ENCODE measurements around the gene CNGB1. TPM values are rescaled to one million over a fixed set of nuclear protein-coding genes. Genes with fewer than 3 reads are reported as not detected.

The CNGB1 gene
- polyA plus RNA-seq, 1 donor from 2014 or later: 20.7 TPM

- no peak overlapping the region for H2AFZ ChIP-seq (ENCODE audit: low read depth, low read length)
- no peaks in the 10 kb centered on the region for H3F3A ChIP-seq (ENCODE audit: insufficient read depth, low read length, poor library complexity, severe bottlenecking)
- no peak overlapping the region for H3K4me2 ChIP-seq (ENCODE audit: low read length)
- no peaks in the 10 kb centered on the region for H3K9me3 ChIP-seq (ENCODE audit: low read length)
- peaks cover 37% of the 10 kb centered on the region for H3K27me3 ChIP-seq (ENCODE audit: insufficient read depth, low read depth, low read length)
- no peaks in the 10 kb centered on the region for H3K79me2 ChIP-seq (replicated peaks; ENCODE audit: insufficient read depth, low read length)
- no peak overlapping the region for H3K27ac ChIP-seq (ENCODE audit: low read length)
- no peaks in the 10 kb centered on the region for H3K36me3 ChIP-seq (ENCODE audit: insufficient read depth, low read length)
- TF ChIP-seq EZH2 (IDR thresholded peaks at IDR 0.05; ENCODE audit: borderline replicate concordance, insufficient read depth, low read length, poor library complexity, severe bottlenecking) (no peak), EP300 (conservative IDR thresholded peaks at IDR 0.05; ENCODE audit: poor library complexity, severe bottlenecking) (no peak), SMC3 (conservative IDR thresholded peaks at IDR 0.05; ENCODE audit: poor library complexity) (no peak)
- H3K9ac ChIP-seq (ENCODE audit: low read length): no peak overlapping the region
- H4K20me1 ChIP-seq (ENCODE audit: insufficient read depth): no peaks in the 10 kb centered on the region
- no peak overlapping the region for H3K4me3 ChIP-seq (ENCODE audit: low read length)
- no peaks in the 10 kb centered on the region for H3K9me2 ChIP-seq (ENCODE audit: insufficient read depth, low read length)
Observed at GRCh38 chr16:57866529-57866918, 104.4 kb downstream of the CNGB1 start.

DNA sequence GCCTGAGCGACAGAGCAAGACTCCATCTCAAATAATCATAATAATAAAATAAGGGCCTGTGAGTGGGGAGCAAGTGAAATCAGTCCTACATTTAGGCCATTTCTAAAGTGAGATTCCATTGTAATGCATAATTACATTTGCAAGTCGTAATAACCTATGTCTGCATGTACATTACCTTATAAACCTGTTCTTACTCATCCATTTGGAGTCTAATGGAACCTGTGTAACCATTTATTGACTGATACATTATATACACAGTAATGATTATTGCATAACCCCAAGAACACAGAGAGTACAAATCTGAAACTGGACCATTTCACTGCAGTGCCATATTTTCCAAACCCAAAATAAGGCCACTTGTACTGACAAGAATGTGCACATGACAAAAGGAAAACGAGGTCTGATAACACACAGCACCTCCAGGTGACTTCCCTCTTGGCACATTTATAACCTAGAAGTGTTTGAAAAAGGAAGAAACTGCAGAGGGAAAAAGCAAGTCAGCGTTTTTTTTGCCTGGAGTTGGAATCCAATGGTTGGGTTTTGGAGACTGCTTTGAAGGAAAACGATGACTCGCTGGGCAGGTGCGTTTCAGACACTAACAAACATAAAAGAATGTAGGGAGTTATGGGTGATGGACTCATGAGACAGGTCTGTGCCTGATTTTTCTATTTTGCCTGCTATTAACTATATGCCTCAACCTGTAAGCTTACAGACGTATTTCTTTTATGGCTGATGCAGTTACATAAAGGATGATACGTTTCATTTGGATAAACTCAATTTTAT, 105.0 kb downstream of the CNGB1 start:
- Histone ChIP-seq H3K27ac (ENCODE audit: low read length) (no peak overlapping the region), H3K4me3 (ENCODE audit: low read length) (no peak overlapping the region), H3K36me3 (ENCODE audit: insufficient read depth, low read length) (no peaks in the 10 kb centered on the region), H3F3A (ENCODE audit: insufficient read depth, low read length, poor library complexity, severe bottlenecking) (no peaks in the 10 kb centered on the region), H2AFZ (ENCODE audit: low read depth, low read length) (no peak overlapping the region), H3K79me2 (replicated peaks; ENCODE audit: insufficient read depth, low read length) (no peaks in the 10 kb centered on the region), H4K20me1 (ENCODE audit: insufficient read depth) (no peaks in the 10 kb centered on the region), H3K9ac (ENCODE audit: low read length) (no peak overlapping the region), H3K4me2 (ENCODE audit: low read length) (no peak overlapping the region), H3K9me3 (ENCODE audit: low read length) (no peaks in the 10 kb centered on the region), H3K9me2 (ENCODE audit: insufficient read depth, low read length) (no peaks in the 10 kb centered on the region), H3K27me3 (ENCODE audit: insufficient read depth, low read depth, low read length) (peaks cover 37% of the 10 kb centered on the region)
- TF ChIP-seq EZH2 (IDR thresholded peaks at IDR 0.05; ENCODE audit: borderline replicate concordance, insufficient read depth, low read length, poor library complexity, severe bottlenecking) (no peak), POLR2AphosphoS5 (IDR thresholded peaks at IDR 0.05) (no peak), EP300 (conservative IDR thresholded peaks at IDR 0.05; ENCODE audit: poor library complexity, severe bottlenecking) (no peak), REST (IDR thresholded peaks at IDR 0.05; ENCODE audit: borderline replicate concordance) (no peak), SMC3 (conservative IDR thresholded peaks at IDR 0.05; ENCODE audit: poor library complexity) (no peak), TAF1 (IDR thresholded peaks at IDR 0.05; ENCODE audit: low read depth) (no peak), RAD21 (conservative IDR thresholded peaks at IDR 0.05) (no peak), MXI1 (conservative IDR thresholded peaks at IDR 0.05; ENCODE audit: poor library complexity, severe bottlenecking) (no peak), CTCF (IDR thresholded peaks at IDR 0.05; ENCODE audit: poor library complexity, severe bottlenecking) (no peak)

Measured in neural cell (in vitro differentiated cells).